Limb (tissue), 2 donors: ENCODE results near the gene RCN2.

ENCODE experiments used
- DNase-seq, 2 donors: peaks; one replicate each; pipeline ENCODE4 v3.0.0-alpha.2; 2016; ENCODE audit errors: extremely low spot score in 2 of 2

The RCN2 gene

DNA sequence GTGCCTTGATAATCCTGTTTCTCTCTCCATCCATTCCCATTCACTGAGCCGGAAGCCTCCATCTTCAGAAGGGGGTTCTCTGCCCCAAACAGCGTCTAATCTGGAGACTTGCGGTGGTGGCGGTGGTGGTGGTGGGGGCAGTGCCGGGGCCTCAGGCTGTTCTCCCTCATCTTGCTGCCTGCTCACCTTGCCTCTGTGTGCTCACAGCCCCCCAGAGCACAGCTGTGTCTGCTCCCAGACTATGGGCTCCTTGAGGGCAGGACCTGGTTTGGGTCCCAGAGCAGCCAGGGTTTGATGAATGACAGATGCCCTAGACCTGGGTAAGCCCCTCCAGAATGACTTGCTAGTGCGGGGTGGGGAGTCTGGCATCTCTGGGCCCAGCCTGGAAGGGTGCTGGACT is 62.9 kb downstream of the RCN2 start:
- no peak for DNase-seq

DNA sequence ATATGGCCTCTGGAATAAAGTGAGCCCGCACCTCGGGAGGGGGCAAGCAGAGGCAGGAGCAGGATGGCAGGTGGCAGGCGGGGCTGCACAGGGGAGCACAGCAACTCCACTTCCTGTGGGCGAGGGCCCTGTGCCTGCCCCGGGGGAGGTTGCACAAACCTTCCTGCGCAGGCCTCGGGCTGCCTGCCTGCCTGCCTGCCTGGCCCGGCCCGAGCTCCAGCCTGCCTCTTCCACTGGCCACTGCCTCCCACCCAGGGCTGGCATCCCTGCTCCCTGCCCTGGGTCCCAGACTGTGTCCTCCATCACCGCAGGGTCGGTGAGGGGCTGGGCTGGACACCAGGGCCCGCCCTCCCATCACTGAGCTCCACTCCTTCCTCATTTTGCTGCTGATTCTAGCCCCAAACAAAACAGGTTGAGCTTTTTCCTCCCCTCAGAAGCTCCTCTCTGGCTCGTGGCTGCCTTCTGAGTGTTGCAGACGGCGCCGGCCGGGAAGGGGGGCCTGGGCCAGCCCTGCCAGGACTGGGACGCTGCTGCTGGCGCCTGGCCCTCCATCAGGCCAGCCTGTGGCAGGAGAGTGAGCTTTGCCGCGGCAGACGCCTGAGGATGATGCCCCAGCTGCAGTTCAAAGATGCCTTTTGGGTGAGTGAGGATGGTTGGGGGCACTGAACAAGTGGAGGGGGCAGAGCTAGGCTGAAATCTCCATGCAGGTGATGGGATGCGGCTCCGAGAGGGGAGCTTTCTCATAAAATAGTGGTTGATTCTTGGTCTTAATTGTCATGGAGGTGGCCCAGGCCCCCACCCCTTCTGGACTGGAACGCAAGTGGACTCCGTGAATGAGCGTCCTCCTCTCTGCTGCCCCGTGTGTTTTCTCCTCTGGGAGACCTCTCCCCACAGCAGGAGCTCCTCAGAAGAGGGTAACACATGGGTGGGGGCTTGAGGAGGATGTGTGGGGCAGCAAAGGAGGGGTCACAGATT is 63.7 kb downstream of the RCN2 start, which contains the start of gene PSTPIP1:
Gene PSTPIP1 (plus strand): TSS at position 156 of the 975 bp plus-strand sequence. CDS start 448 bp downstream, at position 604.
- peak; percentile 32 to 68 for DNase-seq

DNA sequence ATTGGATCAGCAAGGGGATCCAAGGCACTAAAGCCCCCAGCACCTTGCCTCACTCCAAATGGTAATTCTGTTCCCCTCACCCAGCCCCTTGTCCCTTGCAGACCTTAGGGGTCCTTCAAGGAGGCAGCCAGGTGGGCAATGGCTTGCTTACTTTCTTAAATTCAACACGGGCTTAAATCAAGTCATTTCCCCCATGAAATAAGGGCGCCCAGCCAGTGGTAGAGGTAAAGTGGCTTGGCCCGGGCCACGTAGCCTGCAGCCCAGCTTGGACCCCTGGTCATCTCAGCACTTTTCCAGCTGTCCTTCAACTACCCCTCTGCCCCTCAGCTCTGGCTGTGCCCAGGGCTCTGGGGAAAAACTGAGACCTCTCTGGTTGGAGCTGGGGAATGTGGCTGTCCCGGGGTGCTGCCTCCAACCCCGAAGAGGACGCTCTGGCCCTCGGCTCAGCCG is 64.6 kb downstream of the RCN2 start:
- no peak for DNase-seq

DNA sequence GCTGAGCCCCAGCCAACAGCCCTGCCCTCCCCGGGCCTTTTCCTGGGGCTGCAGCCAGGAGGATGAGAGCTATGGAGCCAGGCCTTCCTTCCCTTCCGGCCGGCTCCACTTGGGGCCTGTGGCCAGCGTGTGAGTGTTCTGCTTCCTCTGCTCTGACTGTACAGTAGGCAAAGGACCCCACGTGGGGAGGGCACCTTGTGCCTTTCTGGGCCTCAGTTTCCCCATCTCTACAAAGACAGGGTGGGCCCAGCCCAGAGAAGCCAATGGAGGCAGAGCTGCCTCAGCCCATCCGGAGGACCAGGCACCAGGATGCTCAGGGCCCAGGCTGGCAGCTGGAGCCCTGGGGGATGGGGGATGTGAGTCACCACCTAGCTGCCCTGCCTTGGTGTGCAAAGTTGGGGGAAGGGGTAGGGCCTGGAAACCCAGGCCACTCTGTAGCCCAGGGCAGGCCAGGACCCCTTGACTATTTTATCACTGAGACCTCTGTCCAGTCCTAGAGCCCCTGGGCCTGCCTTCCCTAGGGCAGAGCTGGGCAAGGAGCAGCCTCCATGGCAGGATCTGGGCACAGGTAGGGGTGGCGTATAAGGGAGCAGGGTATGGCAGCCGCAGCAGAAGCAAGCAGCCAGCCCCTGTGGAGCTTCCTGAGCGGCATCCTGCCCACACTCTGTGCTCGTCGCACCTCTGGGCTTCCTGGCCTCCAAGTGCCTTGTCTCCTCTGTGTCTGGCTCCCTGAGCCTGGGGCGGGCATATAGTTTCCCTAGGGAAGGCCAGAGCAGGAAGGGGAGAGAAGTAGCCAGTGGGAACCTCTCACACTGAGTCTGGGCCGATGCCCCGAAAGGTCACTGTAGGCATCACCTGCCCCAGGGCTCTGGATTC is 65.2 kb downstream of the RCN2 start:
- no peak for DNase-seq

DNA sequence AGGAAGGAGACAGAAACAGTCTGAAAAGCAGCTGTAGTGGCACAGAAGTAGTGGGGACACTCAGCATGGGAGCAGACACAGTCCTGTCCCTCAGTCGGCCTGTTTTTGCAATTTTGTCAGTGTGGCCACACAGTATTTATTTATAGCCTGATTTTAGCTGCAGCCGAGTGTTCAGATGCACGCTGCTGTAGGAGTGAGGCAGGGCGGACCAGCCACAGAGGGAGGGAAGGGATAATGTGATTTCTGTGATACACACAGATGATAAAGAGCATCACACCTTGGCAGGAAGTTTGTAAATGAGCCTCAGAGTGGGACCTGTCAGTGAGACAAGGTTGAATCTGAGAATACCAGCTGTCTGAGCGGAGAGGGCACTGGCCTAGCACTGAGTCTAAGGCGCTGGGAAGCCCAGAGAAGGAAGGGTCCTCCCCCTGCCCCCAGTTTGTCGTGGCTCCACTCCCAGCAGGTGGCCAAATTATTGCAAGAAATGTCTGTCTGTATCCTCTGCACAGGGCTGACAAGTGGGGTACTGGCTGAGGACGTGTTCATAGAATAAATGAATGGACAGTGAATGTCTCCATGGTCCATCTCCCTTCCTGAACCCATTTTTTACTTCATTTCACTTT is 67.2 kb downstream of the RCN2 start:
- DNase-seq: no peak

DNA sequence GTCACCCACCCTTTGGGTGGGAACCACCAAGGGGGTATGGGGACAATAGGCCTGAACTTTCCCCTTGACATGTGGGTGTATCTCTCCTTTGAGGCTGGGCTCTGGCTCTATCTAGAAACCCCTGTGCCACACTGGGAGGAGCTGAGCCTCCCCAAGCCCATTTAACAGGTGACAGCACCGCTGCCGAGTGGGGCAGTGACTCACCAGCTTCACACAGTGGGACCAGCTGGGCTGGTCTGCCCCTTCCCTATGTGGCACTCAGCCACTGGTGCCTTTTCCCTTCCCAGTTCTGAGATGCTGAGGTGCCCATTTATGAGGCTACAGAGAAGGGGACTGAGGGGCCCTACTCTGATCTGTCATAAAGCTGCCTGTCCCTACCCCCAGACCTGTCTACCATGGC is 68.4 kb downstream of the RCN2 start:
- no peak for DNase-seq

DNA sequence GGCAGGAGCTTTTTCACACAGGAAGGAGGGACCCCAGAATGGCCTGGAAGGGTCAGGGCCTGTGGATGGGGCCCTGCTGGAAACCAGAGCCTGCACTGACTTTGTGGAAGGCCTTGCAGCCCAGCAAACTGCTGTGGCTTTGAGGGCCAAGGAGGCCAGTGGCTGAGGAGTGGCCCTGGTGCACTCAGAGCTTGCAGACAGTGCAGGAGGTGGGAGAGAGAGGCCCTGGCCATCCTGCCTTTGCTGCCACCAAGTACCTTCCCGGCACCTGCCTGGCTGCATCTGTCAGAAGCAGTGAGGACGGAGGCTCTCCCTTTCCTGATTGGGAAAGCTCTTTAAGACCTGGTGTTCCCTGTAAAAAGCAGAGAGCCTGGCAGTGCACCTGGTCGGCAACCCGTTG is 69.8 kb downstream of the RCN2 start:
- DNase-seq: no peak

DNA sequence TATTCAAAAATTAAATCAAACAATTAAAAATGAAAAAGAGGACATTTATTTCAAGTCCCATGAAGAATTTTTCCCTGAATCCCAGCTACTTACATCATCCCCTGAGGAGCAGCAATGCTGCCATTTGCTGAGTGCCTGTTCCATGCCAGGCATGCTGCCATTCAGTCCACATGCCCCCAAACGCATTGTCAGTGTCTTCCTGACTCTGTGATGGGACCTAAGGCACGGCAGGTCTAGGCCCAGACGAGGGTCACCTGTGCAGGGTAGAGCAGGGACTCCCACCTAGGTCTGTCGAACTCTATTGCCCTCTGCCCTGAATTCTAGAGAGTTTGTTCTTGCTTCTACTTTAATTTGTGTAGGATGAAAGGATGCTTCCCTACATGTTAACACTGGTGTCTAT is 70.4 kb downstream of the RCN2 start:
- no peak for DNase-seq

DNA sequence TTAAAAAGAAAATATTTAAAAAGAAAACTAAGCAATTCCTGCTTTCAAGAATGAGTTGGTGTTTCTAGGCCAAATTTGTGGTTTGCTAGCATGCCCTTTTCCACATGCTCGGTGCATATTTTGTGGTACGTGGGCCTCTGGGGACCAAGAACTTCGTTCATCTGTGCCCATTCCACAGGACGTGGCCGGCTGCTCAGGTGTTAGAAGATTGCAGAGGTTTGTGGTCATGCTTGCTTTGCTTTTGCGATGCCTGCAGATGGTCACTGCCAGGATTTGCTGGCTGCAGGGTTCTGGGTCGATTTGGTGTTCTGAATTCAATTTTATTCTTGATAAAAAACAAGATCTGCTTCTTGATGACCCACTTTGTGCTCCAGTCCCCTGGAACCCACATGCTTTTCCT is 70.9 kb downstream of the RCN2 start:
- DNase-seq: no peak

DNA sequence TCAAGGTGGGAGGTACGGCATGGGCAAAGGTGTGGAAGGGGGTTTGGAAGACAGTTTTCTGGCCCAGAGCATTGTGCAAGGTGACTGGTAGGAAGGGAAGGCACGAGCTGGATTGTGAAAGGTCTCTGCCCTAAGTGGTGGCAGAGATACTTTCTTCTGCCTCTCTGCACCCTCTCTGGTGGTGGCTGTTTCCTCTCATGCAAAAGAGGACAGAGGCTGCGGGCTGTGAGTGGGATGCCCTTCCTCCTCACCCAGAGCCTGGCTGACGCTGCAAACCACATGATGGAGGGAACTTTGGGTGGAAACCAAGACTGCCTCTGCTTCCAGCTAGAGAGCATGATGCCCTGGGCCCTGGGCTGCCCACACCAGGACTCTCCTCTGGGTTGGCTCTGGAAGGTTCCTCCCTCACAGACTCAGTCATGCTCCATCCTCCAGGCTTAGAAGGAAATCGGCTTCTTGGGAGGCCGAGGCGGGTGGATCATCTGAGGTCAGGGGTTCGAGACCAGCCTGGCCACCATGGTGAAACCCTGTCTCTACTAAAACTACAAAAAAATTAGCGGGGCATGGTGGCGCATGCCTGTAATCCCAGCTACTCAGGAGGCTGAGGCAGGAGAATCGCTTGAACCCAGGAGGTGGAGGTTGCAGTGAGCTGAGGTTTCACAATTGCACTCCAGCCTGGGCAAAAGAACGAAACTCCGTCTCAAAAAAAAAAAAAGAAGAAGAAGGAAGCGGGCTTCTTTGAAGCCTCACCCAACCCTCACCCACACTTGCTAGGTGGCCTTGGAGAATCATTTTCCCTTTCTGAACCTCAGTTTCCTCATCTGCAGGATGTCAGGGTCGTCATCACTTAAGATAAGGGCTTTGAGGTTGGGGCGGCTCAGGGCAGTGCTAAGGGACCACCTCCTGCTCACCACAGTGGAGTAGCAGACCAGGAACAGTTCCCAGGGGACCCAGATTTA is 71.7 kb downstream of the RCN2 start:
- no peak for DNase-seq
